SIG-M5 treated with dmso at 0.1 percent for 504 hours (cell line): ENCODE data around the gene TMEM225B.
"Not testable (repeated sequence)": the region's sequence is repeated elsewhere in the genome, so short reads cannot be mapped to it uniquely, and the experiment has no call there.

Experiments used
- DNase-seq: peaks from one replicate; lab custom pipeline; 2025; ENCODE audit not compliant: unreplicated experiment; lab: John Stamatoyannopoulos, UW

TMEM225B gene

GRCh38 chr7:99597762-99598501 lies at the start of gene TMEM225B:
TSS of gene TMEM225B (plus strand) at chr7:99598267. CDS start at chr7:99604389, 6,122 bp downstream.
- DNase-seq, result no peak

GRCh38 chr7:99549545-99549944 lies 48.5 kb upstream of the TMEM225B start:
- not testable (repeated sequence) for DNase-seq

GRCh38 chr7:99551334-99551733 lies 46.7 kb upstream of the TMEM225B start:
- no peak for DNase-seq

- peak; percentile 85 for DNase-seq
These were observed 46.2 kb upstream of the TMEM225B start, which contains the start of gene FAM200A for GRCh38 chr7:99551767-99552463. TSS of gene FAM200A (minus strand) at chr7:99552114. CDS start at chr7:99548407, 3,707 bp downstream.

GRCh38 chr7:99553039-99553438 lies 45.0 kb upstream of the TMEM225B start:
- DNase-seq, result no peak

GRCh38 chr7:99554939-99555338 lies 43.1 kb upstream of the TMEM225B start:
- no peak for DNase-seq

GRCh38 chr7:99557196-99557607 lies 40.9 kb upstream of the TMEM225B start:
- no peak for DNase-seq

GRCh38 chr7:99557940-99558305 lies 40.1 kb upstream of the TMEM225B start:
- DNase-seq, result no peak

- DNase-seq, result peak; percentile 78
These were observed 39.5 kb upstream of the TMEM225B start, which contains the start of gene ZNF655 for GRCh38 chr7:99558306-99559174. TSS of gene ZNF655 (plus strand) at chr7:99558642. CDS start at chr7:99560560, 1,918 bp downstream.

GRCh38 chr7:99559175-99559915 lies 38.7 kb upstream of the TMEM225B start:
- DNase-seq, result no peak

GRCh38 chr7:99560834-99561736 lies 37.0 kb upstream of the TMEM225B start:
- peak; percentile 33 for DNase-seq

GRCh38 chr7:99561737-99562051 lies 36.4 kb upstream of the TMEM225B start:
- DNase-seq, result no peak

- no peak for DNase-seq
These were observed 35.8 kb upstream of the TMEM225B start for GRCh38 chr7:99562114-99562784.

- peak; percentile 78 for DNase-seq
These were observed 35.2 kb upstream of the TMEM225B start for GRCh38 chr7:99562832-99563231.

GRCh38 chr7:99563650-99564049 lies 34.4 kb upstream of the TMEM225B start:
- DNase-seq, result no peak

GRCh38 chr7:99568770-99569169 lies 29.3 kb upstream of the TMEM225B start:
- not testable (repeated sequence) for DNase-seq

- DNase-seq, result no peak
These were observed 26.3 kb upstream of the TMEM225B start for GRCh38 chr7:99571768-99572167.

GRCh38 chr7:99573257-99573656 lies 24.8 kb upstream of the TMEM225B start:
- DNase-seq, result no peak

GRCh38 chr7:99576251-99576650 lies 21.8 kb upstream of the TMEM225B start:
- no peak for DNase-seq
